ENCODE results near the gene DPYSL5.

DPYSL5 gene

DNA sequence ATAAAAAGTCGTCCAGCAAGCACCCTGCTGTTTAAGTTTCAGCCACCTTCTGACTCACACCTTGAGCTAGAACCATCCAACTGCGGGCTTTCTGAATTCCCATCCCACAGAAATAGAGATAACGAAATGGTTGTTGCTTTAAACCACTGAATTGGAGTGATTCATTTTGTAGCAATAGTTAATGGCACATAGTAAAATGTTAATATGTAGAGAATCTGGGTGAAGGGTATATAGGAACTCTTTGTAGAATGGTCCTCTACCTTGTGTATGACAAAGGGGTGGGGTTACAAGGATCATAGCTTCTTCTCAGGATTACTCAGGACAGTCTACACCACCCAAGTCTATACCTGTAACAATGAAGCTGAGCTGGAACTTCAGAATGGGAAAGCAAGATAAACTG is 120.1 kb downstream of the DPYSL5 start:
- no peak for DNase-seq (ENCODE audit: low read depth)

DNA sequence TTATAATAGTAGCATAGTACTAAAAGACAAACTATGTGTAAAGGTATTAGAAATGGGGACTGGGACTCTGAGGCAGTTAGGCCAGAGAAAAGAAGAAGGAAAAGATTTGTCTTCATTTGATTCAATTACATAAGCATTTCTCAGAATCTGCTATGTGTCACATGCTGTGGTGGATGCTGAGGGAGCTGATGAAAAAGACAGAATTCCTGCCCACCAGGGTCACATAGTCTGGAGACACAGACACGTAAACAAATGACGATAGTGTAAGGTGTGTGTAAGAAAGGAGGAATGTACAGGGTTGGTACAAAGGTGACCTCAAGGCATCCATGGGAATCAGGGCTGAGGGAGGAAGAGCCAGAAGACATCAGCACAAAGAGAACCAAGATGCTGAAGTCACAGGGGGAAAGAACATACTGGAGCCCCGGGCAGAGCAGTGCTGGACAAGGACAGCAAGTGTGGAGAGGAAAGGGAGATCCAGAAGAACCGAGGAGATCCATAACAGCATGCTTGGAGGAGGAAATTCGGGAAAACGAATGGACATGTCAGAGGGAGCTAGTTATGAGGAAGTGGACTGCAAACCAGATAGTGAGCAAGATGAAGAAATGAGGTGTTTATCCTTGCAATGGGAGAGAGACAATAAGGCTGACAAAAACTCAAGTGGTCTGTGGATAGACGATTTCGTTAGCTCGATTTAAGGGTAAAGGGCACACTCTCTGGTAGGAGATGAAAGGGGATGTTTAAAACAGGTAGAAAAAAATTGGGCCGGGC is 121.3 kb downstream of the DPYSL5 start:
- no peak for DNase-seq (ENCODE audit: low read depth)

DNA sequence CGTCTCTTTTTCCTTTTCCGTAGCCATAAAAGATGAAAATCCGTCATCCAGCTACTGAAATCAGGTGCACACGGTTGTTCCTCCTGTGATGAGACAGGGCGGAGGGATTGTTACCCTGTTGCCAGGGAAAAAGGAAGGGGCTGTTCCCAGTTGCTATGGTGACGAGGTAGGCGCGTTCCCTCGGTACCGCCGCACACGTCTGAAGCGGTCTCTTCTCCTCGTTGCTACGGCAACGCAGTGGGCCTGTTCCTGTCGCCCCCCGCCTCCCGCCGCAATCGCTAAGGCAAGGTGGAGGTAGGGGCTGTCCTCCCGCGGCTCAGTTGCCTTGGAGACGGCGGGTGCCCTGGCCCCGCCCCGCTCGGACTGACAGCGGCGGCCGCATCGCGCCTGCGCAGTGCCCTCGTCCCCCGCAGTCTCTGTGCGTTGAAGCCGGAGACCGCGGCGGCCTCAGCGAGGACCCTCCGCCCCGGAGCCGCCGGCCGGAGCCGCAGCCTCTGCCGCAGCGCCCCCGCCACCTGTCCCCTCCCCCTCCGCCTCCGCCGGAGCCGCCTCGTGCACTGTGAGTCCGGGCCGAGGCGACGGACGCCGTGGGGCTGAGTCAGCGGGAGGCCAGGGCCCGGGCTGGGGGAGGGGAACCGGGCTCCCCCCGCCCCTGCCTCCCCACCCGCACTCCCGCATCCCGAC is 122.5 kb downstream of the DPYSL5 start, which contains the start of gene MAPRE3:
Gene MAPRE3, plus strand, starts transcription at position 394 of the 684 bp plus-strand sequence. CDS start 51,582 bp downstream, outside the sequence.
- peak; percentile 71 for DNase-seq (ENCODE audit: low read depth)

DNA sequence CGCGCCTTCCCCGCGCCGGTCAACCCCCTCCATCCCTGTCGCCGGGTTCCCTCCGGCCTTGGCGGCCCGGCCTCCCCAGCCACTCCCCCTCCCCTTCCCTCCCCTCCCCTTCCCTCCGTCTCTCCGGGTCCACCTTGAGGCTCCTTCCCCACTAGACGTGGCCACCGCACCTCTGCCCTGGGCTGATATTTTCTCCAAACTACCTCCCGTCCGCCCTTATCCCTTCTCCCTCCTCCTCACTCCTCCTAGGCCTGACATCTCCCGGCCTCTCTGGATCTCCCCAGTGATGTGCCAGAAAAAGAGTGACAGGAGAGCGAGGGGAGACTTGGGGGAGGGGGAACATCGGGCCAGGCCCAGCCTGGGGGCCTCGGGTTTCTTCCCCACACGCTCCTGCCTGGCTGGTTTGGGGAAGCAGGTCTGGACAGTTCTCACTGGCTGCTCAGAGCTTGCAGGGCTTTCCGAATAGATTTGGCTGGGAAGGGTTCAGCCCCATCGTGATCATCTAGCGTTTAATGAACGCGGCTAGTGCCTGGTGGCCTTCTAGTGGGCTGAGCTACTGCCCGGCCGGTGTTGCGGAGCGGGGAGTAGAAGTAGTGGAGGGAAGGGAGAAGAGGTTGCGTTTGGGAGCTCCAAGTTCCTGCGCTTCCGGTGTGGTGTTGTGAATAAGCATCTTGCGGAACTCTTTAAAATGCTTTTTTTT is 123.1 kb downstream of the DPYSL5 start:
- DNase-seq (ENCODE audit: low read depth): no peak

DNA sequence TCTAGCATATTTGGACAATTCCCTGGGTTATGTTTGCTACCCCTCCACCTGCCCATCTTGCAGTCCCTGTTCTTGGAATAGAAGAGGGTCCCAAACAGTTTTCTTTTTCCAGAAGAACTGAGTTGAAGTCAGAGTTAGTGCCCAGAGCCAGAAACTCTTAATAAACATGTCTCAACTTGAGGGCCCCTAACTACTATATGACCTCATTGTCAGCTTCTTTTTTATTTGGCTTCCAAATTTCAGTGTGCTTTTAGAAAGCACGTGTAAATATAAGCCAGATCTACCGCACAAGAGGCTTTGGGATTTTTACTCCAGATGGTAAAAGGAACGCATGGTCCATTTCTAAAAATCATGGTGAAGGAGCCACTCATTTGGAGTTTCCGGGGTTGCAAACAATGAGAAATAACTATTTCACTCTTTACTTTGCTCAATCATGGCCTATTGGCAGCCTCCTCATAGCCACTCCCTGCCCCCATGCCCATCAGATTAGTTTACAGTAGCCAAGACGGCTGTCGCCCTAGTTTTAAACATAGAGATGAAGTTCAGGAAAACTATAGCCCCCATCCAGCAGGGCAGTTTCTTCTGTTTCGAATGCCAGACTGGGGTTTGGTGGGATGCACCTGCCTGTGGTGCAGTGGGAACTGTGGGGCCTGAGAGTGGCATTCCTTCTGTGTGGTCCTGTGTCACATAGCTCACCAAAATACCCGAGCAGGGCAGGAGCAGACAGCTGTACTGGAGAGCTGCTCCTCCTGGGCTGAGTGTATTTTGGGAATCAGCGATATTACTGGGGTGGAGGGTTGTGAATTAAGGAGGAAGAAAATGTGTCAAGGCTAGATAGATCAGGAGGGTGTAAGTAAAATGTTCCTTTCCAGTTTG is 124.2 kb downstream of the DPYSL5 start:
- no peak for DNase-seq (ENCODE audit: low read depth)

DNA sequence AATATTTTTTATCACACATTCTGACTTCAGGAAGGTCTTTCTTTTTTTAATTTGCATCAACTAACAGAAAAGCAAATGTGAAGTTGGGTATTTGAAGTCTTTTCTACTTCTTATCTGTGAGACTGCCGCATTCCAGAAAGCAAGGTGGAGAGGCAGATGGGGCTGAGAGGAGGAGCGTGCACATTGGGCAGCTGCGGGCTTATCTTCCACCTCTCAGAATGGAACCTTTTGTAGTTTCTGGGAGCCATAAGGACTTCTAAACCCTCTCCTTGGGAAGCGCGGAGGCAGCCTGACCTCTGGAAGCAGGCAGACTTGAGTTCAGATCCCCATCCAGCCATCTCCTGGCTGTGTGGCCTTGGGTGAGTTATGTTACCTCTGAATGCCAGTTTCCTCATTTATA is 126.4 kb downstream of the DPYSL5 start:
- DNase-seq (ENCODE audit: low read depth): no peak

DNA sequence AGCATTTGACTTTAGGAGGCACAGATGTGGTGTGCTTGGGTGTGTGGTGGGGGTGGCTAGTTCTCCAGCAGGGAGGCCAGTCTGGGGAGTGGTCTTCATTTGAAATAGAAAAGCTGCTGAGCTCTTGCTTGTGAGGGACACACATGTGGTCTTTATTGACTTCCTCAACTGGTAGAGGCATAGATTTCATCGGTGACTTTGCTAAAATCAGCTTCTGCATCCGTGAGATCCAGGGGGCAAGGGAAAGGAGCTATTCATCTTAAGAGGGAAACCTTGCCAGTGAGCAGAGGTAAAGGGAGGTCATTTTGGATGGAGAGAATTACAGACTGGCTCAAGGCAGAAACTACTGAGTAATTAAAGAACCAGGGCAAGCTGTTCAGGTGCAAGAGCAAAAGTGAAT is 127.2 kb downstream of the DPYSL5 start:
- no peak for DNase-seq (ENCODE audit: low read depth)

DNA sequence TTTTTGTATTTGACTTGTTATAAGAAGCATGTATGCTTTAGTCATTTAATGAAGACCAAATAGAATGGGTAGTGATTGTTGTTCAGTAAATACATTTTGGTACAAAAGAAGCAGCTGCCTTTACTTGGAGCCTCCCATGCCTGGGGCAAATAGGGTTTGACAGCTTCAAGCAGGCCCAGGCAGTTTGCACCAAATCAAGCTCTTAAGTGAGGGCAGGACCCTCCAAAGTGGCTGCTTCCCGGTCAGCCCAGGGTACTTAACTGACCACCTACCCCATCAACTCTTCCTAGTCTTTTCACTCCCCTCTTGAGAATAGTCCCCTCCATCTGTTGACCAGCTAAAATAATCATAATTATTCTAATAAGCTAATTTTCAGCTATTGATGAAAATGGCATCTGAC is 127.7 kb downstream of the DPYSL5 start:
- no peak for DNase-seq (ENCODE audit: low read depth)

DNA sequence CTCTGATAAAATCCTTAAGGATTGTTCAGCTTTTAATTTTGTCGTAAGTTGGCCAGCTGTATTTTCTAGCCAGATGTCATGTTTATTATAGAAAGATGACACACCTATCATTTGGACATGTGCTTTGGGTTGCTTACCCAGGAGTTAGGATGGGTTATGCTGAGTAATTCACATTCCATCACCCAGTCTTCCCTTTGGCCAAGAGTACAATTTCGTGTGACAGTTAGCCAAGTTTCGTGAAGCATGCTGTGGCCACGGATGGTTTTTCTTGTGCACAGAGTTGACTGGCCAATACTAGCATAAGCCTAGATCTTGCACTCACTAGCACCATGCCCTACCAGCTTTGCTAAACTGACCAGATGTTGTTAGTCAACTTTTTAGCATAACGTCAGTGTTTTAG is 128.3 kb downstream of the DPYSL5 start:
- no peak for DNase-seq (ENCODE audit: low read depth)

DNA sequence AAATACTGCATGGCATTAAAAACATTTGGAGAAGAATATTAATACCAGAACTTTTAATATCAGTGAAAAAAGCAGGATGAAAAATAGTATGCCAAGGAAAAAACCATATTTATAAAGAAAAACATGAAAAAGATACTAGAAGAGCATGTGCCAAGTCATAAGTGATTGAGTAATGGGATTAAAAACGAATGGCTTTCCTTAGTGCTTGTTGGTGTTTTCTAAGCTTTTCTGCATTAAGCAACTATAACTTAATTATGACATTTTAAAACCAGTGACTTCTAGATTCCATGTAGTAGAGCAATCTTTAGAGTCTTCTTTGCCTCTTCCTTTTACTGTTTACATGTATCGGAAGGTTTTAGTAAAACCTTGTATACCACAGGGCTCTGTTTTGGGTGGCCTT is 129.1 kb downstream of the DPYSL5 start:
- DNase-seq (ENCODE audit: low read depth): no peak

DNA sequence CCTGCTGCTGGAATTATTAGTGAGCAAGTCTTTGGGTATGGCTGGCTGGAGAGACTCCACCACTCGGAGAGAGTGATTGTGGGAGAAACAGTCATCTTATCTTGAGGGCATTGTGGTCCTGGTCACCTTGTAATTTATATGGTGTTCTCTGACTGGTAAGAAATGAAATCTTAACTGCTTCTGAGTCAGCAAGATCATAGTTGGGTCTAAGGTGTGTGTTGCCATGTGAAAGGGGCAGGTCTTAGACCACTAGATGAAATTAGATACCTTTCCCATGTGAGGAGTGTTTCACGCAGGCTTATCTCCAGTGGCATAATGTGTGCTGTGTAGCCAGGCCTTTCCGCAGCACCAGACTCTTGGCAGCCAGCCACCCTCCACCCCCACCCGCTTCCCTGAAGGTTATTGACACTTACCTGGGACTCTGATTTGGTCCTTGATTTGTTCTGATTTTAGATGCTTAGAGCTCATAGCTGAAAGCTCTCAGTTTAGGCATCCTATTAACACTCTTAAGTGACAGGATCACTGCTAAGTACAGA is 130.2 kb downstream of the DPYSL5 start:
- no peak for DNase-seq (ENCODE audit: low read depth)

DNA sequence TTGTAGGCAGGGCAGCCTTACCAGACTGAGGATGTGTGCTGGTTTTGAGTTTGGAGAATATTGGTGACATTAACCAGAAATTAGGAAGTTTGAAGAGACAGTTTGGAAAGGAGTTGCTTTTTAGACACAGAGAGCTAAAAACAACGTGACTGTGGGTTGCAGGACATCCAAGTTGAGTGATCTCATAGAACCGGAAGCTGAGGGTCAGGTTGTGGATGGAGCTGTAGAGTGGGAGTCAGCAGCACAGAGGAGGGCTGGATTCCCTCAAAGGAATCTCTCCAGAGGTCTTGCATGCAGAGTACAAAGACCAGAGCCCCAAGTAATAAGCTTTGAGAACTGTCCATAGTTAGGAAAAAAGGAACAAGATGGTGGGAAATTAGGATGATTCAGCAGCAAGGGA is 131.8 kb downstream of the DPYSL5 start:
- DNase-seq (ENCODE audit: low read depth): no peak

DNA sequence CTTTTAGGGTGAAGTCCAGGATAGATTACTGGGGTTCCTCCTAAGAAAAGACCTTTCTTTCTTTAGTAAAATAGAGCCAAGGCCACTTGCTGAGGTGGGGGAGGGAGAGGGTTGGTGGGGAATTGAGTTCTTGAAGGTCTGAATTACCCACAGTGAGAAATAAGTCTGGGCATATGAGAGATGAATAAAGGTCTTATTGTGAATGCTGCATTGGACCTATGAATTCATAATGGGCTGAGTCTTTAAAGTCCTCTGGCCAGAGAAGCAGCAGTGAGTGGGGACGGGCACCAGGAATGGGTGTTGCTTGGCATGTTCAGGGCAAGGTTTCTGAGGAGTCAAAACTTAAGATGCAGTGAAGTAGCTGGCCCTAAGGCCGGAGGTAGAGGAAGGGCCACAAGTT is 133.0 kb downstream of the DPYSL5 start:
- no peak for DNase-seq (ENCODE audit: low read depth)

DNA sequence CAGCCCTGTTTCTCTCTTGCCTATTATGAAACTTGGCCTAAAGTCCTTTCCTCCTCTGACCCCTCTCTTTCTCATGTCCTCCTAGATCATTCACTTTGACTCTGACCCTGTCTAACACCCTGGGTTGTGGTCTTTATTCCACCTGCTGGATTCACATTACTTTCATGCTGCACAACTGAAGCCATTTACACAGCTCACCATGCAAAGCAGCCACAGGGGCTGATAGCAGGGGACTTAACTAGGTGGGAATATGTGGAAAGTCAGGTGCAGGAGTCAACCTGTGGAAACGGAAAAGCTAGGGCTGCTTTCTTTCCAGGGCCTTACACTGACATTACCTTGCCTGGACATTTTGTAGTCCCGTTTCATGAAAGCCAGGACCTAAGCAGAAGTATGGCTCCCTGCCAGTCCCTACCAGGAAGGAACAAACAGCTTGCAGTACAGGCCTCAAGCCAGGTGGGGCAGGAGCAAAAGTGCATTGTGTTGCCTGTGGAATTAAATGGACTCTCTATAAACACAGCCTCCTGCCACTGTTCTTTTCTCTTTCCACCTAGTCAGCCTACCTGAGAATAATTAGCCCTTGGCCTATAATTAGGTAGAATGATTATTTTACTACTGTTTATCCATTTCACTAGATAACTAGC is 134.3 kb downstream of the DPYSL5 start:
- DNase-seq (ENCODE audit: low read depth): no peak

DNA sequence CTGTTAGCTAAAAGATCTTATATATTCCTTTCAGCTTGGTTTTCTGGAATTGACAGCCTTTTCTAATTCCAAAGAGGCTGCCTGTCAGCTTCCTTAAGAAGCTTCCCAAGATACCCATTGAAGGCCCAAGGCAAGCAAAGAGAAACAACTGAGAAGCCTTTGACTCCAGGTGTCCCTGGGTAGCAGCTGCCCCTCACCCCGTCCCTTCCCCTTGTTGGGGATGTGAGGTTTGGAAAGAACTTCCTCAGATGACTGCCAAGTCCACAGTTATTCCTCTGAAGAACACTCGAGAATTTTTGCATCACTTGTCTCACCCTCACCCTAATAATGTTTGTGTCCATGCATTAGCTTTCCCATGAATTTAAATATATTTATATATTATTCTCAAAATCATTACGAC is 135.8 kb downstream of the DPYSL5 start:
- DNase-seq (ENCODE audit: low read depth): no peak

DNA sequence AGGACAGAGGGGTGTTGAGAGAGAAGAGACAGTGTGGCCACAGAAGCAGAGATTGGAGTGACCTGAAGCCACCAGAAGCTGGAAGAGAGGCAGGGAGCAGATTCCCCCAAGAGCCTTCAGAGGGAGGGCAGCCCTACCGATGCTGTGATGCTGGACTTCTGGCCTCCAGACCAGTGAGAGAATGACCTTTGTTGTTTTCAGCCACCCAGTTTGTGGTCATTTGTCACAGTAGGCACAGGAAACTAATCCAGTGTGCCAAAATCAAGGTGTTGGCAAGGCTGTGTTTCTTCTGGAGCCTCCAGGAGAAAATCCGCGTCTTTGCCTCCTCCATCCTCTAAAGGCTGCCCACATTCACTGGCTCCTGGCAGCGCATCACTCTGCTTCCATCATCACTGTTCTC is 137.9 kb downstream of the DPYSL5 start:
- DNase-seq (ENCODE audit: low read depth): no peak

DNA sequence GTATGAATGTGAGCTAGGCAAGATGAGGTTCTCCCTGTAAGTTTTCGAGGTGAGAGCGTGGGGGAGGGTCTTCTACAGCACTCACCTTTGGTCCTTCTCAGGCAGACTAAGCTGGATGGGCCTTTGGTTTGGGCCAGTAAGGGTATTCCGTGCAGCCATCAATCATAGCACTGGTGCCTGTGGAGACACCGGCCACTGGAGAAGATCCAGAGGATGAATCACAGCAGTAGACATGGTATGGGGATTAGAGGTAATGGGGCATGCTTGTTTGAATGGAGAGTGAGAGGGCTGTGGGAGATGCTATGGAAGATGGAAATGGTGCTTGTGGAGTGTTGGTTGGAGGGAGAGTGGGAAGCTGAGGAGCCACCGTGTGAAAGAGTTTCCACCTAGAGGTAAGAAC is 138.6 kb downstream of the DPYSL5 start:
- DNase-seq (ENCODE audit: low read depth): no peak

DNA sequence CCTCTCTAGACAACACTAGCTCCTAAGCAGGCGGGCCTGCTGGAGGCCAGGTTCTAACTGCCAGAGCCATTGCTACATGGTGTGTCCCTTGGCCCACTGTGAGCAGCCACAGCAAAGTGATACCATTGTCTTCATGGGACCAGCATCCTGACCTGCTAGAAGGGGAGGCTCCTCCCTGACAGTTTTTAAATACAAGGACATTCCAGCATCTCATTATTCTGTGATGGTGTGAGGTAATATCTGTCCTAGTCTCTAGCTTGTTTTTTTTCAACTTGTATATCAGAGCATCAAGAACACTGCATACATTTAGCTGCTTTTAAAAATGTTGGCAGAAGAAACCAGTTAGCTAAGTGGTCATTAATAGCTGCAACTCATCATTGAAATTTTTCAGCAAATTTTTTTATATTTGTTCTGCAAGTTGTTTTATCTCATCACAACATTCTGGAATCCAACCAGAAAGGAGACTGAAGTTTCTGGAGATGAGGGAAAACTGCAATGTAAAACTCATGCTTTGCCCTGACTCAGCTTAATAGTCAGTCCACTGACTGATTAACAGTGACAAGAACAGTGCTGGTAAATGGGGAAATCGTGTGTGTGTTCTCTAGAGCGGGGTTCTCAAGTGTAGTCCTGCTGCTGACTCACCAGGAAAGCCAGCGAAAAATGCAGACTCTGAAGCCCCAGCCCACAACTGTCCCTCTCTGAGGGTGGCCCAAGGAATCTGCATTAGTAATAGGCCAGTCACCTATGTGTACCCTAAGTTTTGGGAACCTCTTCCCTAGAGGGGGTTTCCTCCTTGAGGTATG is 140.3 kb downstream of the DPYSL5 start:
- no peak for DNase-seq (ENCODE audit: low read depth)

DNA sequence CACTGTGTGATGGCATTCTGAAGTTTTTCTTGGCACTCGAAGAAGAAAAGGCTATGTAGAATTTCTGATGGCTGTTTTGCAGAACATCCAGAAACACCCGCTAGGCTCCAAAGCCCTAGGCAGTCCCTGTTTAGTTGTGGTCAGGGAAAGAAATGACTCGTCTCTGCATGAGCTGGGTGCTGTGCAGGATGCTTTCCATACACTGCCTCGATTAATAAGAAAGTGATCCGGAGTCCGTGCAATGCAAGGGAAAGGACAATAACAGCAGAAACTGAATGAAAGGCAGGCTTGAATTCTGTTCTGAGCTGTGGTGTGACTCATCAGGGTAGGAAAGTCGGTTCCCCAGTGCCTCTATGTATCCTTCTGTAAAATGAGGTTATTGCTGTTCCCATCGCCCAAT is 141.2 kb downstream of the DPYSL5 start:
- no peak for DNase-seq (ENCODE audit: low read depth)

DNA sequence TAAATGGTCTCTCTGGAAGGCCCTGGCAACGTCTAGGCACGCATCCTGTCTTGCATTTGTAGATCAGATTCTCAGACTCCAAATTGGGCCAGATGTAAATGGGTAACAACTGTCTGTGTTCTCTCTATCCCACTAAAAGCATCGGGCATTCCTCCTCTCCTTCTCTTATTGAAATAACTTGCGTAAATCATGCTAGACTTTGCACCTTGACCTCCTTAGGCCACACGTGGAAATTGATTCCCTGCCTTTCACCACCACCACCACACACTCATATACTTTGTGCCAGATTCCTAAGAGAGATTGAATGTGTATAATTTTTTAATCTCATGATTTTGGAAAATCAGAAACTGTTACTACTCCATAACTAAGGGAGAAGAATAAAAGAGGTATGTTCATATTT is 143.8 kb downstream of the DPYSL5 start:
- no peak for DNase-seq (ENCODE audit: low read depth)

DNA sequence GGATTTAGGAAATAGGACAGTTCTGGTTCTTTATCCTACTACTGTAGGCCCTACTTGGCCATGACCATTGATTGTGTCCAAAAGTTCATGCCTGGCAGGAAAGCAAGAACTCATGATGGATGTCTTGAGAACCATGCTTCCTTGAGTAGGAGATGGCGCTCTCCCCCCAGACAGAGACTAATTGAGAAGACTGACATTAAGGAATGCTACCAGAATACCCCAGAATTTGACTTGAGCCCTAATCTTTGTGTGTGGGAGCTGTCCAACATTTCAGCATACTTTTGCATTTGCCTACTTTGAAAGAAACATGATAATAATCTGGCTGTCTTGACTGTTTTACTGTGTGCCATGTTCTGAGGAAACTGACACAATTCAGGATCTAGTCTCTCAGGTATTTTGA is 145.8 kb downstream of the DPYSL5 start:
- DNase-seq (ENCODE audit: low read depth): no peak
